CD4-positive, alpha-beta T cell treated with Interleukin-15 for 1 hour (primary cell): ENCODE measurements around the gene PPIF.

Experiments used
- DNase-seq: peaks from one replicate; pipeline ENCODE4 v3.0.0-alpha.2; 2020

PPIF gene

GRCh38 chr10:79375321-79376077, 28.2 kb downstream of the PPIF start:
- DNase-seq: peak; percentile 12

GRCh38 chr10:79376078-79376628, 28.9 kb downstream of the PPIF start:
- DNase-seq: no peak

GRCh38 chr10:79376751-79377556, 29.7 kb downstream of the PPIF start:
- no peak for DNase-seq

DNA sequence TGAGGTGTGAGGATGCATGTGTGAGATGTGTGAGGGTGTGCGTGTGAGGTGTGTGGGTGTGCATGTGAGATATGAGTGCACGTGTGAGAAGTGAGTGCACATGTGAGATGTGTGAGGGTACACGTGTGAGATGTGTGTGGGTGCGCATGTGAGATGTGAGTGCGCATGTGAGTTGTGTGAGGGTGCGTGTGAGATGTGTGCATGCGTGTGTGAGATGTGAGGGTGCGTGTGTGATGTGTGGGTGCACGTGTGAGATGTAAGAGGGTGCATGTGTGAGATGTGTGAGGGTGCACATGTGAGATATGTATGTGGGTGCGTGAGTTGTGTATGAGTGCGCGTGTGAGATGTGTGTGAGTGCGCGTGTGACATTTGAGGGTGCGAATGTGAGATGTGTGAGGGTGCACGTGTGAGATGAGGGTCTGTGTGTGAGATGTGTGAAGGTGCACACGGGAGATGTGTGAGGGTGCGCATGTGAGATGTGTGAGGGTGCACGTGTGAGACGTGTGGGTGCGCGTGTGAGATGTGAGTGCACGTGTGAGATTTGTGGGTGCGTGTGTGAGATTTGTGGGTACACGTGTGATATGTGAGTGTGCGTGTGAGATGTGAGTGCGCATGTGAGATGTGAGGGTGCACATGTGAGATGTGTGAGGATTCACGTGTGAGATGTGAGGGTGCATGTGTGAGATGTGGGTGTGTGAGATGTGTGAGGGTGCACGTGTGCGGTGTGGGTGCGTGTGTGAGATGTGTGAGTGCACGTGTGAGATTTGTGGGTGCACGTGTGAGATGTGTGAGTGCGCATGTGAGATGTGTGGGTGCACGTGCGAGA, 30.5 kb downstream of the PPIF start:
- DNase-seq: peak; percentile 13

DNA sequence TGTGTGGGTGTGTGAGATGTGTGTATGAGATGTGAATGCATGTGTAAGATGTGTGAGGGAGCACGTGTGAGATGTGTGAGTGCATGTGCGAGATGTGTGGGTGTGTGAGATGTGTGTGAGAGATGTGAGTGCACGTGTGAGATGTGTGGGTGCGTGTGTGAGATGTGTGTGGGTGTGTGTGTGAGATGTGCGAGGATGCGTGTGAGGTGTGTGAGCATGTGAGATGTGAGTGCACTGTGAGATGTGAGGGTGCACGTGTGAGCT, 31.0 kb downstream of the PPIF start:
- DNase-seq: no peak

- peak; percentile 11 for DNase-seq
Observed at GRCh38 chr10:79378647-79379511, 31.6 kb downstream of the PPIF start.

- DNase-seq: peak; percentile 13
Observed at GRCh38 chr10:79379512-79380124, 32.3 kb downstream of the PPIF start.

GRCh38 chr10:79380125-79380945, 33.1 kb downstream of the PPIF start:
- DNase-seq: peak; percentile 11

GRCh38 chr10:79380946-79381721, 33.9 kb downstream of the PPIF start:
- DNase-seq: peak; percentile 15

DNA sequence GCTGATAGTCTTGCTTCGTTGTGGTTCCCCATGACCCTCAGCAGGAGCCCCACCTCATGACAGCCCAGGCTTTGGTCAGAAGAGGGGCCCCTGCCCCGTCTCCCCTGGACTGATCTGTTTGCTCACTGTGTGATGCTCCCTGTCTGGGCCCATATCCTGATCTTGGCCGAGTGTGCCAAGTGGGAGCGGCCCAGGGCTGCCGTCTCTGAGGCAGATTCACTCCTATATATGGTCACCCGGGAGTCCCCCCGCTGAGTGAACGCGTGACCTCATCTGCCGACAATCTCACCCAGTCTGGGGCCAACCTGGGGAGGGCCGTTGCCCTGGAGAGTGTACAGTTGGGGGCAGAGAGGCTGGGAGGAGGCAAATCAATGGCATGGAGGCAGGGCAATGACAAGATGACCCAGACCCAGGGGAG, 34.5 kb downstream of the PPIF start:
- peak; percentile 12 for DNase-seq

GRCh38 chr10:79382491-79382941, 35.2 kb downstream of the PPIF start:
- DNase-seq: no peak

- no peak for DNase-seq
Observed at GRCh38 chr10:79383974-79384606, 36.8 kb downstream of the PPIF start.

DNA sequence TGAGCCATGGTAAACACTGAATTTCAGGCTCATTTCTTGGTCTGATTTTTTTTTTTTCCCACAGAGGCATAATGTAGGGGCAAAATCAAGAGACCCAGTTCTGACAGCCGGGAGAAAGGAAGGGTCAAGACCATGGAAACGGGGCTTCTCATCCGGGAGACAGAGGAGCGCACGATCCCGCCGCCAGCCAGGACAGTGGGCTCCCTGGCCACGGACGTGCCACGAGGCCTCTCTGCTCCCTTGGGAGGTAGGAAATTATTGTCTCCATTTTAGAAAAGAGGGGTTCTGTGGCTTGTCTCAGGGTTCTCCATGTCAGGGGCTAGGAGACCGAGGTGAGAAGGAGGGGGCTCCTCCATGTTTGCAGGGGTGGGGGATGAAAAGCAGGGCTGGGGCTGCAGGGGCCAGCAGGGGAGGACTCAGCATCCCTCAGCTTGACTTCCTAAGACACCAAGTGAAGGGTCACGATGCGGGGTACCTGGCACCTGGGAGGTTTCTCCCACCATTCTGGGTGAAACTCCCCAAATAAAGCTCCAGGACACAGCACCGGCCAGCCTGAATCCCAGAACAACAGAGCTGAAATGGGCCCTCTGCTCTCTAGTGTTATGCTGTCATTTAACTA, 37.6 kb downstream of the PPIF start:
- no peak for DNase-seq

GRCh38 chr10:79385392-79385795, 38.1 kb downstream of the PPIF start:
- DNase-seq: peak; percentile 13

DNA sequence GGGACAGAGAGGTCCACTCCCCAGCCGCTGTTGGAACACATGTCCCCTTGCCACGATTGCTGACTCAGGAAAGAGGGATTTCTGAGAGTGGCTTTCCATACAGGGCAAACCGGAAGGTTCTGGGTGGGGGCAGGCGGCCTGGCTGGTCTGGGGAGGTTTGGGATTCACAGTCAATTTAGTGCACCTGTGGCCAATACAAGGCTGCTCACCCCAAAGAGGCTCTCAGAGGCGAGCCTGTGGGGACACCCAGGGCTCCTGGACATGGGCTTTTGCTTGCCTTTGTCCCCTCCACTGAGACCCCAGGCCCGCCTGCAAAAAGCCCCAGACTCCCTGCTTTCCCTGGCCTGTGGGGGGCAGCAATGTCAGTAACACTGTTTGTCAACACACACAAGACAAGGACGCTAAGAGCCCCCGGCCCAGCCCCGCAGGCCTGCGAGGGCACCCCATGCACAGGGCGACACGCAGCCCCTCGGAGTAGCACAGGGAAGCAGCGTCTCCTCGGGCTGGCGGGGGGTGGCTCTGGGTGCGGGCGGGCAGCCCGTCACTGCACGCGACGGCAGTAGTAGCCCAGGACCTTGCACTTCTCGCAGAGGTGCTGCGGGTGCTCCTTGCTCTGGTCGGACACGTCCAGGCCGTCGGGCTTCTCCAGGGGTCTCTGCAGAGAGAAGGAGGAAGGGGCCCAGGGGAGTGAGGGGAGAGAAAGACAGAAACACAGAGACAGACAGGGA, 38.7 kb downstream of the PPIF start:
- DNase-seq: no peak

GRCh38 chr10:79386637-79387465, 39.6 kb downstream of the PPIF start:
- DNase-seq: peak; percentile 16

DNA sequence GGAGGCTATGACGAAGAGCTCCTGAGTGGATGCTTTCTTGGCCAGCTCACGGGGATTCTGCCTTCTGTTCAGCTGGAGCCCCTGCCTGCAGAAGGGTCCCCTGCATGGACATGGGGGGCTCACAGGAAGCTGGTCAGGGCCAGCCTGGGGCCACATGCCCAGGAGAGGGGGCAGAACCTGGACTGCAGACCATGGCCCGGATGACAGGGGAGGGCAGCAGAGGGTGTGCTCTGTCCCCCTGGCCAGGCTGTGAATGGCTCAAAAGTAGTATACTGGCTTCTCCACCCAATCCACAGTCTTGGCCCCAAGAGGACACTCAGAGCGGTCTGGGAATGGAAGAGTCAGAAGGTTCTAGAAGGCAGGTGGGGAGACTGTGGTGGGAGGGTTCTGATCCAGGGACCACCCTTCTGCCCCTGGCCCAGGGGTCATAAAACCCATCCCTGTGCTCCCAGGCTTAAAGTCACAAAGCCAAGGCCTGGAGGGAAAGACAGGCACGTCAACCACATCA, 40.3 kb downstream of the PPIF start:
- DNase-seq: no peak
